Measurements from ENCODE around the gene SLC6A20.

SLC6A20 gene

GRCh38 chr3:45816544-45816943, 20.2 kb upstream of the SLC6A20 start:
- TF ChIP-seq CTCF (conservative IDR thresholded peaks at IDR 0.05) (no peak), ZFX (IDR thresholded peaks at IDR 0.05) (no peak)
- no peak overlapping the region for H3K27ac ChIP-seq

GRCh38 chr3:45814322-45814721, 18.0 kb upstream of the SLC6A20 start:
- H3K27ac ChIP-seq, result no peak overlapping the region
- TF ChIP-seq ZFX (IDR thresholded peaks at IDR 0.05), result no peak
- no peak for TF ChIP-seq CTCF (conservative IDR thresholded peaks at IDR 0.05)

- no peak overlapping the region for H3K27ac ChIP-seq
- TF ChIP-seq CTCF (conservative IDR thresholded peaks at IDR 0.05) (no peak), ZFX (IDR thresholded peaks at IDR 0.05) (no peak)
Observed at GRCh38 chr3:45807681-45808540, 11.6 kb upstream of the SLC6A20 start.

- TF ChIP-seq CTCF (conservative IDR thresholded peaks at IDR 0.05), result no peak
- no peak for TF ChIP-seq ZFX (IDR thresholded peaks at IDR 0.05)
- H3K27ac ChIP-seq, result no peak overlapping the region
Observed at GRCh38 chr3:45807133-45807532, 10.8 kb upstream of the SLC6A20 start.

- no peak for TF ChIP-seq CTCF (conservative IDR thresholded peaks at IDR 0.05)
- no peak for TF ChIP-seq ZFX (IDR thresholded peaks at IDR 0.05)
- no peak overlapping the region for H3K27ac ChIP-seq
Observed at GRCh38 chr3:45806072-45806471, 9.7 kb upstream of the SLC6A20 start.

- H3K27ac ChIP-seq, result no peak overlapping the region
Observed at GRCh38 chr3:45803252-45803935, 7.1 kb upstream of the SLC6A20 start.

More at GRCh38 chr3:45803252-45803935, 7.1 kb upstream of the SLC6A20 start:
- no peak for TF ChIP-seq CTCF (conservative IDR thresholded peaks at IDR 0.05)
- TF ChIP-seq ZFX (IDR thresholded peaks at IDR 0.05), result no peak
